ENCODE results near the gene MAP4K2.

The MAP4K2 gene

DNA sequence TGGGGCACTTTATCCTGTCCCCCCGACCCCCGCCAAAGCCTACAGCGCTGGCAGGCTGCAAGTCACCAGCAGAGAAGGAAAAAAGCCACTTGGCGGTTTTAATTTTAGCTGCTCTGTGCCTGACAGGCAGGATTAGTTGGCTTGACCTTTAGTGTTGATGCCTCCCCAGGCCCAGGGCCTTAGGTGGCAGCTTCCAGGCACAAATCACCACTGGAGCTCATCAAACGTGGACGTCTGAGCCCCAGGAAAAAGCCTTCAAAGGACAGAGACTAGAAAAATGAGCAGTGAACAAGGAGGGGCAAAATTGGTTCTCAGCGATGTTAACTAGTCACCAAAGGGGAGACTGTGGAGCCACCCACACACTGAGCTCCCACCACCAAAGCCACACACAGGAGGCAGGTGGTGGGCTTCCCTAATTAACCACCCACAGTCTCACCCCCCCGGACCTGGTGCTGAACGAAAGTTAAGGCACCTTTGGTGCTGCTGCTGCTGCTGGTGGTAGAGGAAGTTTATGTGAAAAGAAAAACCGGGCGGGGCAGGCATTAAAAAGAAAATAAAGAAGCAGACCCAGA, 38.9 kb downstream of the MAP4K2 start:
- H3K36me3 ChIP-seq (replicated peaks) = peaks cover 67% of the 10 kb centered on the region
- no peak for TF ChIP-seq CTCF (IDR thresholded peaks at IDR 0.05; ENCODE audit: low read depth, low read length, missing control alignments)
- no peak for DNase-seq
- no peak overlapping the region for H3K4me3 ChIP-seq (ENCODE audit: low read depth, low read length)
- no peak overlapping the region for H3K27ac ChIP-seq
- in situ Hi-C loops (cut with HindIII; ENCODE audit: low pct_ligation_motif_present, low sequenced_read_pairs) = no loop called here
- no peaks in the 10 kb centered on the region for H3K27me3 ChIP-seq (replicated peaks)

- in situ Hi-C loops (cut with HindIII; ENCODE audit: low pct_ligation_motif_present, low sequenced_read_pairs) = no loop called here
- no peak for TF ChIP-seq CTCF (IDR thresholded peaks at IDR 0.05; ENCODE audit: low read depth, low read length, missing control alignments)
- Histone ChIP-seq H3K36me3 (replicated peaks) (peaks cover 62% of the 10 kb centered on the region), H3K27me3 (replicated peaks) (no peaks in the 10 kb centered on the region), H3K27ac (peak overlapping the region; percentile 2), H3K4me3 (ENCODE audit: low read depth, low read length) (no peak overlapping the region)
- no peak for DNase-seq
Measured at GRCh38 chr11:64763526-64764039, 39.4 kb downstream of the MAP4K2 start.

- Histone ChIP-seq H3K36me3 (replicated peaks) (peaks cover 56% of the 10 kb centered on the region), H3K27ac (peak overlapping the region; percentile 29)
- peak; percentile 52 for DNase-seq
Measured at GRCh38 chr11:64762674-64763525, 40.1 kb downstream of the MAP4K2 start.

DNA sequence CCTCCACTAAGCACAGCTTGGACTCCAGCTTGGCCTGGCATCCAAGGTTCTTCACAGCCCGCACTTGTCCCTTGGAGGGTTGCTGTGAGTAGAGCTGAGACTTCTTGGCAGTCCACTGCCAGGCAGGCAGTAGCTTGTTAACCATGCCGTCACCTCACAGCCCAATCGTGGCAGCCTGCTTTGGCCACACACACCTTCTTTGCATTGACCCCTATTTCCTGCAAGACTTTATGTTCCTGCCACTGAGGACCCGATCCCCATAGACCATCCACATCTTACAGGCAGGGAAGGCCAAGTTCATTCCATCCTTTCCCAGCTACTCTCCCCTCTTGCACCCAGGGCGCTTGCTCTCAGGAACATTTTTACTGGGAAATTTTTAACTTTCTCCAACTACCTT, 40.7 kb downstream of the MAP4K2 start:
- Histone ChIP-seq H3K4me3 (ENCODE audit: low read depth, low read length) (no peak overlapping the region), H3K27me3 (replicated peaks) (no peaks in the 10 kb centered on the region), H3K36me3 (replicated peaks) (peaks cover 50% of the 10 kb centered on the region), H3K27ac (no peak overlapping the region)
- no peak for TF ChIP-seq CTCF (IDR thresholded peaks at IDR 0.05; ENCODE audit: low read depth, low read length, missing control alignments)
- DNase-seq = no peak
- in situ Hi-C loops (cut with HindIII; ENCODE audit: low pct_ligation_motif_present, low sequenced_read_pairs) = no loop called here

More at GRCh38 chr11:64762674-64763525, 40.1 kb downstream of the MAP4K2 start:
- in situ Hi-C loops (cut with HindIII; ENCODE audit: low pct_ligation_motif_present, low sequenced_read_pairs) = no loop called here
- Histone ChIP-seq H3K4me3 (ENCODE audit: low read depth, low read length) (no peak overlapping the region), H3K27me3 (replicated peaks) (no peaks in the 10 kb centered on the region)
- no peak for TF ChIP-seq CTCF (IDR thresholded peaks at IDR 0.05; ENCODE audit: low read depth, low read length, missing control alignments)

DNA sequence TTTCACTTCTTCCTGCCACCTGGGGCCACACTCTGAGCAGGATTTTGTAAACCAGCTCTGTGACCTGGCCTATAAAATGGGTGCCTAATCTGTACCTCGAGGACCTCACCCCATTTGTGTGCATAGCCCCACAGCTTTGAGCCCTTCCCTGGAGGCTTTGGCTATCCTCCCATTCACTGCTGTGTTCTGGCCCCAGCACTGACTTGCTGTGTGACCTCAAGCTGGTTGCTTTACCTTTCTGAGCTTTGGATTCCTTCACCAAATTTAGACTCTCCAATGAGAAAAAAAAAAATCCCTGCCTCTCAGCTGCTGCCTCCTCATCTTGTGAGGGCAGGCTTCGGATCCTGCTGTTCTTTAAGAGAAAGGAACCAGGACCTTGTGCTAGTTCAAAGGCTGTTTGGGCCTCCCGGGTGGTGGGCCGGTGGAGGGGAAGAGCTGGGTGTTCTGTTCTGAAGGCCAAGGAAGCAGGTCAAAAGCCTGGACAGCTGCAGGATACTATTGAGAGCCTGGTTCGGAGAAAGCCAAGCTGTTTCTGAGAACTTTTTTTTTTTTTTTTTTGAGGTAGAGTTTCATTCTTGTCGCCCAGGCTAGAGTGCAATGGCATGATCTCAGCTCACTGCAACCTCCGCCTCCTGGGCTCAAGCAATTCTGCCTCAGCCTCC, 42.1 kb downstream of the MAP4K2 start:
- H3K27me3 ChIP-seq (replicated peaks) = no peaks in the 10 kb centered on the region
- H3K4me3 ChIP-seq (ENCODE audit: low read depth, low read length) = no peak overlapping the region
- H3K27ac ChIP-seq = no peak overlapping the region
- no peak for TF ChIP-seq CTCF (IDR thresholded peaks at IDR 0.05; ENCODE audit: low read depth, low read length, missing control alignments)
- in situ Hi-C loops (cut with HindIII; ENCODE audit: low pct_ligation_motif_present, low sequenced_read_pairs) = no loop called here
- H3K36me3 ChIP-seq (replicated peaks) = peaks cover 40% of the 10 kb centered on the region
- DNase-seq = no peak
